Lower lobe of right lung (tissue), 2 donors: ENCODE measurements around the gene COL4A2. TPM values are rescaled to one million over a fixed set of nuclear protein-coding genes. Genes with fewer than 3 reads are reported as not detected.

Experiments
- ATAC-seq, 2 donors: fragments of 200-7000 bp; cut with Tn5 transposase; one replicate each; pipeline ENCODE4 v1.9.1; 2020 to 2022; ENCODE audit warnings: mild to moderate bottlenecking in 2 of 2, moderate library complexity in 2 of 2
- DNase-seq: peaks from one replicate; pipeline ENCODE4 v3.0.0-alpha.2; 2020
- H3K27ac ChIP-seq: fragments of 200-600 bp; one replicate; pipeline ENCODE4 v1.8.0; 2022
- H3K27me3 ChIP-seq: fragments of 200-600 bp; one replicate; pipeline ENCODE4 v1.8.0; 2022; ENCODE audit warnings: low read depth
- H3K36me3 ChIP-seq: fragments of 200-600 bp; one replicate; pipeline ENCODE4 v1.8.0; 2022; ENCODE audit warnings: mild to moderate bottlenecking
- H3K4me1 ChIP-seq: fragments of 200-600 bp; one replicate; pipeline ENCODE4 v1.8.0; 2022
- H3K4me3 ChIP-seq: fragments of 200-600 bp; one replicate; pipeline ENCODE4 v1.8.0; 2022; ENCODE audit warnings: mild to moderate bottlenecking
- H3K9me3 ChIP-seq: fragments of 200-600 bp; one replicate; pipeline ENCODE4 v1.8.0; 2022
- intact Hi-C: fragments of 100-400 bp; cut with DNase I; formaldehyde crosslinking; loops from one replicate; pipeline ENCODE4 v1.11.0; 2022
- total RNA-seq: library from RNA; stranded (reverse); fragmentation: NEBNext Ultra II Directional; extraction: Animal tissue kit (Norgen Biotek cat#: 25700); gene quantifications from one replicate; pipeline ENCODE4 v1.2.1, GENCODE V29; 2021
- TF ChIP-seq, protein P1 (sequence below): fragments of 200-600 bp; IDR thresholded peaks from one replicate; pipeline ENCODE4 v1.8.0; 2022; ENCODE audit warnings: antibody characterized with exemption, mild to moderate bottlenecking
- donor health status: DM: no; HTN: yes; CAD: no; lungs with severe emphysema.

COL4A2 gene
- total RNA-seq, 1 donor from 2014 or later, result 185 TPM

- ATAC-seq (peak; percentile 77 to 80), DNase-seq (peak; percentile 75)
- Histone ChIP-seq H3K9me3 (no peaks in the 10 kb centered on the region), H3K27me3 (no peaks in the 10 kb centered on the region), H3K27ac (peak overlapping the region; percentile 64), H3K36me3 (peaks cover 84% of the 10 kb centered on the region), H3K4me1 (peaks cover 31% of the 10 kb centered on the region), H3K4me3 (no peak overlapping the region)
- intact Hi-C loops, result no loop called here
- TF ChIP-seq, protein P1, sequence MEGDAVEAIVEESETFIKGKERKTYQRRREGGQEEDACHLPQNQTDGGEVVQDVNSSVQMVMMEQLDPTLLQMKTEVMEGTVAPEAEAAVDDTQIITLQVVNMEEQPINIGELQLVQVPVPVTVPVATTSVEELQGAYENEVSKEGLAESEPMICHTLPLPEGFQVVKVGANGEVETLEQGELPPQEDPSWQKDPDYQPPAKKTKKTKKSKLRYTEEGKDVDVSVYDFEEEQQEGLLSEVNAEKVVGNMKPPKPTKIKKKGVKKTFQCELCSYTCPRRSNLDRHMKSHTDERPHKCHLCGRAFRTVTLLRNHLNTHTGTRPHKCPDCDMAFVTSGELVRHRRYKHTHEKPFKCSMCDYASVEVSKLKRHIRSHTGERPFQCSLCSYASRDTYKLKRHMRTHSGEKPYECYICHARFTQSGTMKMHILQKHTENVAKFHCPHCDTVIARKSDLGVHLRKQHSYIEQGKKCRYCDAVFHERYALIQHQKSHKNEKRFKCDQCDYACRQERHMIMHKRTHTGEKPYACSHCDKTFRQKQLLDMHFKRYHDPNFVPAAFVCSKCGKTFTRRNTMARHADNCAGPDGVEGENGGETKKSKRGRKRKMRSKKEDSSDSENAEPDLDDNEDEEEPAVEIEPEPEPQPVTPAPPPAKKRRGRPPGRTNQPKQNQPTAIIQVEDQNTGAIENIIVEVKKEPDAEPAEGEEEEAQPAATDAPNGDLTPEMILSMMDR, result peak; percentile 19
Measured at GRCh38 chr13:110507678-110508381, 200.7 kb downstream of the COL4A2 start.

GRCh38 chr13:110509478-110509926 is 202.4 kb downstream of the COL4A2 start:
- DNase-seq, result no peak
- intact Hi-C loops, result no loop called here
- Histone ChIP-seq H3K36me3 (peaks cover 80% of the 10 kb centered on the region), H3K27ac (no peak overlapping the region), H3K4me1 (peaks cover 31% of the 10 kb centered on the region), H3K9me3 (no peaks in the 10 kb centered on the region), H3K4me3 (no peak overlapping the region), H3K27me3 (no peaks in the 10 kb centered on the region)
- no peak for ATAC-seq
- TF ChIP-seq, protein P1, result no peak

- Histone ChIP-seq H3K27me3 (no peaks in the 10 kb centered on the region), H3K27ac (no peak overlapping the region), H3K9me3 (no peaks in the 10 kb centered on the region), H3K36me3 (peaks cover 73% of the 10 kb centered on the region), H3K4me3 (no peak overlapping the region), H3K4me1 (peaks cover 31% of the 10 kb centered on the region)
- ATAC-seq (no peak), DNase-seq (no peak)
- TF ChIP-seq, protein P1, result no peak
- intact Hi-C loops, result no loop called here
Measured at GRCh38 chr13:110509971-110510786, 203.1 kb downstream of the COL4A2 start.

GRCh38 chr13:110511509-110512181 is 204.6 kb downstream of the COL4A2 start:
- DNase-seq, result no peak

DNA sequence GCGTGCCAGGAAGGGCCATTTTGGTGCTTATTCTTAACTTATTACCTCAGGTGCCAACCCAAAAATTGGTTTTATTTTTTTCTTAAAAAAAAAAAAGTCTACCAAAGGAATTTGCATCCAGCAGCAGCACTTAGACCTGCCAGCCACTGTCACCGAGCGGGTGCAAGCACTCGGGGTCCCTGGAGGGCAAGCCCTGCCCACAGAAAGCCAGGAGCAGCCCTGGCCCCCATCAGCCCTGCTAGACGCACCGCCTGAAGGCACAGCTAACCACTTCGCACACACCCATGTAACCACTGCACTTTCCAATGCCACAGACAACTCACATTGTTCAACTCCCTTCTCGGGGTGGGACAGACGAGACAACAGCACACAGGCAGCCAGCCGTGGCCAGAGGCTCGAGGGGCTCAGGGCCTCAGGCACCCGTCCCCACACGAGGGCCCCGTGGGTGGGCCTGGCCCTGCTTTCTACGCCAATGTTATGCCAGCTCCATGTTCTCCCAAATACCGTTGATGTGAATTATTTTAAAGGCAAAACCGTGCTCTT is 205.2 kb downstream of the COL4A2 start:
- Histone ChIP-seq H3K4me1 (peaks cover 26% of the 10 kb centered on the region), H3K36me3 (peaks cover 61% of the 10 kb centered on the region), H3K9me3 (no peaks in the 10 kb centered on the region), H3K27me3 (no peaks in the 10 kb centered on the region), H3K27ac (no peak overlapping the region), H3K4me3 (no peak overlapping the region)
- intact Hi-C loops, result no loop called here
- ATAC-seq (no peak), DNase-seq (no peak)
- TF ChIP-seq, protein P1, result no peak

More at GRCh38 chr13:110511509-110512181, 204.6 kb downstream of the COL4A2 start:
- no peak for ATAC-seq
- no peaks in the 10 kb centered on the region for H3K9me3 ChIP-seq
- peaks cover 27% of the 10 kb centered on the region for H3K4me1 ChIP-seq
- TF ChIP-seq, protein P1, result no peak
- no peak overlapping the region for H3K4me3 ChIP-seq
- H3K27me3 ChIP-seq, result no peaks in the 10 kb centered on the region
- H3K36me3 ChIP-seq, result peaks cover 63% of the 10 kb centered on the region
- H3K27ac ChIP-seq, result no peak overlapping the region
- intact Hi-C loops, result no loop called here
